HUDEP-2 (cell line): ENCODE measurements around the gene MRM2.

Source experiments
- DNase-seq, 76 experiments: peaks; one replicate each; lab custom pipeline; 2025; ENCODE audit not compliant: unreplicated experiment in 76 of 76; lab: John Stamatoyannopoulos, UW

MRM2 gene

GRCh38 chr7:2193575-2194305, 48.3 kb downstream of the MRM2 start:
- no peak for DNase-seq

- no peak for DNase-seq
Measured at GRCh38 chr7:2192831-2193534, 49.0 kb downstream of the MRM2 start.

- no peak for DNase-seq
Measured at GRCh38 chr7:2191016-2191415, 51.0 kb downstream of the MRM2 start.

- DNase-seq = no peak
Measured at GRCh38 chr7:2190531-2190930, 51.5 kb downstream of the MRM2 start.

GRCh38 chr7:2186166-2186565, 55.8 kb downstream of the MRM2 start:
- DNase-seq = no peak

GRCh38 chr7:2185715-2186114, 56.3 kb downstream of the MRM2 start:
- no peak for DNase-seq
